ENCODE measurements around the gene C6. TPM values are rescaled to one million over a fixed set of nuclear protein-coding genes. Genes with fewer than 3 reads are reported as not detected.
"Not testable (repeated sequence)": the region's sequence is repeated elsewhere in the genome, so short reads cannot be mapped to it uniquely, and the experiment has no call there.

Gene C6
- total RNA-seq, 1 experiment from 2014 or later = not detected

DNA sequence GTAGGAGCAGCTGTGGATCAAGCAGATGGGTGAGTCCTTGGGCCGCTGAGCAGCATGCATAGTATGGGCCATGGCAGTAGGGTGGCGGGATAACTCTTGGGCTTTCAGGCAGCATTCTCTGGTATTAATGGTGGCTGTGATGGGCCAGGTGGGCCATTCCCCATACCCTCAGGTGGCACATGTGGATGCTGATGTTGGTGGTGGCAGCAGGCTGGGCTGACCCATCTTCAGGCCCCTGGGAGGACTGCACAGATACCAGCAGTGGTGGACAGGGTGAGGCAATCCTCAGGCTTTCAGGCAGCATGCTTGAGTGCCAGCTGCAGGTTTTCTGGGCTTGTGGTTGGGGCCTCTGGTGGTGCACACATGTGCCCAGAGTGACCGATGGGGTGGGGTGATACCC is 27.1 kb upstream of the C6 start:
- ChIA-PET POLR2A (ENCODE audit: unreplicated experiment) (interaction anchor here (0.6 kb wide), 1 partner anchor 223 kb away, joined by 3 read pairs; no protein-coding TSS in a partner anchor), CTCF (no interaction called here)
- H3K9me2 ChIP-seq (ENCODE audit: insufficient read depth) = no peaks in the 10 kb centered on the region
- H3K9me3 ChIP-seq (ENCODE audit: insufficient read depth, low read depth) = no peaks in the 10 kb centered on the region
- no peaks in the 10 kb centered on the region for H3K79me2 ChIP-seq (ENCODE audit: low read depth)
- DNase-seq = no peak
- no TSS peak for BruUV-seq (replicated peaks)
- H2AFZ ChIP-seq = no peak overlapping the region
- intact Hi-C loops (cut with micrococcal nuclease; ENCODE audit: unreplicated experiment) = no loop called here
- H3K27me3 ChIP-seq (ENCODE audit: insufficient read depth, low read depth) = no peaks in the 10 kb centered on the region
- H4K20me1 ChIP-seq (ENCODE audit: insufficient read depth) = no peaks in the 10 kb centered on the region
- no peak for TF ChIP-seq EZH2 (IDR thresholded peaks at IDR 0.05; ENCODE audit: low read depth)
- TF ChIP-seq, protein P1, sequence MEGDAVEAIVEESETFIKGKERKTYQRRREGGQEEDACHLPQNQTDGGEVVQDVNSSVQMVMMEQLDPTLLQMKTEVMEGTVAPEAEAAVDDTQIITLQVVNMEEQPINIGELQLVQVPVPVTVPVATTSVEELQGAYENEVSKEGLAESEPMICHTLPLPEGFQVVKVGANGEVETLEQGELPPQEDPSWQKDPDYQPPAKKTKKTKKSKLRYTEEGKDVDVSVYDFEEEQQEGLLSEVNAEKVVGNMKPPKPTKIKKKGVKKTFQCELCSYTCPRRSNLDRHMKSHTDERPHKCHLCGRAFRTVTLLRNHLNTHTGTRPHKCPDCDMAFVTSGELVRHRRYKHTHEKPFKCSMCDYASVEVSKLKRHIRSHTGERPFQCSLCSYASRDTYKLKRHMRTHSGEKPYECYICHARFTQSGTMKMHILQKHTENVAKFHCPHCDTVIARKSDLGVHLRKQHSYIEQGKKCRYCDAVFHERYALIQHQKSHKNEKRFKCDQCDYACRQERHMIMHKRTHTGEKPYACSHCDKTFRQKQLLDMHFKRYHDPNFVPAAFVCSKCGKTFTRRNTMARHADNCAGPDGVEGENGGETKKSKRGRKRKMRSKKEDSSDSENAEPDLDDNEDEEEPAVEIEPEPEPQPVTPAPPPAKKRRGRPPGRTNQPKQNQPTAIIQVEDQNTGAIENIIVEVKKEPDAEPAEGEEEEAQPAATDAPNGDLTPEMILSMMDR (conservative IDR thresholded peaks at IDR 0.05) = no peak
- H3F3A ChIP-seq (ENCODE audit: insufficient read depth, low read depth) = no peaks in the 10 kb centered on the region
- no peak overlapping the region for H3K27ac ChIP-seq
- no peak overlapping the region for H3K4me3 ChIP-seq
- H3K4me2 ChIP-seq = no peak overlapping the region
- peaks cover under 1% of the 10 kb centered on the region; the same call in 1 of the 2 replicates for H3K4me1 ChIP-seq (replicated peaks; ENCODE audit: insufficient read depth)
- no peaks in the 10 kb centered on the region for H3K36me3 ChIP-seq (ENCODE audit: low read depth)

DNA sequence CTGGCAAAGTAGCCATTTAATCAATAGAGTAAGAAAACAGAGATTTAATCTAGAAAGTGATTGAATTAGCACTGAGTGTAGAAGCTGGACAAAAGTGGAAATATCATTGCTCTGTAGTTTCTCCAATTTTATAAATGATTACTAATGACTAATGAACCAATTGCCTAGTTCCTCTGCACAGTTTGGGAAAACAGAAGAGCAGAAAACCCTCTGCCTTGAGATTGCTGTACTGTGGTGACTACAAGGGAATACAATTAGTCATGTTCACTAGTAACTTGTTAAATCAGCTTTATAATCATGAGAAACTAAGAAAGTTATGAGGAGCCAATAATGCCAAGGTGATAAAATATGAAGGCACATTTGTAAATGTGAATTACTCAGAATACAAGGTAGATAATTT is 21.1 kb upstream of the C6 start:
- Histone ChIP-seq H3K79me2 (ENCODE audit: low read depth) (no peaks in the 10 kb centered on the region), H3K4me2 (no peak overlapping the region), H3K4me3 (no peak overlapping the region), H2AFZ (peak overlapping the region; percentile 23; the same call in 1 of the 2 replicates), H3K4me1 (replicated peaks; ENCODE audit: insufficient read depth) (no peaks in the 10 kb centered on the region), H3K36me3 (ENCODE audit: low read depth) (no peaks in the 10 kb centered on the region), H3F3A (ENCODE audit: insufficient read depth, low read depth) (no peaks in the 10 kb centered on the region), H3K9me2 (ENCODE audit: insufficient read depth) (0 out of 2 replicates have a peak, but pooled peaks cover 3% of the 10 kb centered on the region), H3K27ac (no peak overlapping the region), H4K20me1 (ENCODE audit: insufficient read depth) (no peaks in the 10 kb centered on the region), H3K27me3 (ENCODE audit: insufficient read depth, low read depth) (no peaks in the 10 kb centered on the region), H3K9me3 (ENCODE audit: insufficient read depth, low read depth) (peaks cover 6% of the 10 kb centered on the region; the same call in 1 of the 2 replicates)
- TF ChIP-seq, protein P1 (conservative IDR thresholded peaks at IDR 0.05) = no peak
- BruUV-seq (replicated peaks) = no TSS peak
- intact Hi-C loops (cut with micrococcal nuclease; ENCODE audit: unreplicated experiment) = no loop called here
- ChIA-PET POLR2A (ENCODE audit: unreplicated experiment) (no interaction called here), CTCF (no interaction called here)
- no peak for DNase-seq

DNA sequence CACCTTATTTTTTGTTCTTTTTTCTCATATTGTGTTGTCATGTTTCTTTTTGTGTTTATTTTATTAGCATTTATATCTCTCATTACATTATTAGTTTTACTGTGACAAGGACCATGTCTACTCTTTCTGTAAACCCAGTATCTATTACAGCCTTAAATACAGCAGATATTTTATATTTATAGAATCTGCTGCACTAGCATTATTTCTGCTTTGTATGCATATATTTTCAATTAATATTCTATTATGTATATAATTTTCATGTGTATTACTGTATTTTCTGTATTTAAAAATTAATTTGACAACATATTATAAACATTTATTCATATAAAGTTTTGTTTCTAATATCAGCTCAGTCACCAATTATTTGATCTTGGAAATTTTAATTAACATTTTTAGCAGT is 19.5 kb upstream of the C6 start:
- H3K79me2 ChIP-seq (ENCODE audit: low read depth) = no peaks in the 10 kb centered on the region
- CTCF ChIA-PET = no interaction called here
- DNase-seq = no peak
- intact Hi-C loops (cut with micrococcal nuclease; ENCODE audit: unreplicated experiment) = no loop called here
- H2AFZ ChIP-seq = no peak overlapping the region
- no TSS peak for BruUV-seq (replicated peaks)
- 0 out of 2 replicates have a peak, but pooled peaks cover 3% of the 10 kb centered on the region for H3K9me2 ChIP-seq (ENCODE audit: insufficient read depth)
- no peak for TF ChIP-seq EZH2 (IDR thresholded peaks at IDR 0.05; ENCODE audit: low read depth)
- TF ChIP-seq, protein P1 (conservative IDR thresholded peaks at IDR 0.05) = no peak
- H3K27me3 ChIP-seq (ENCODE audit: insufficient read depth, low read depth) = no peaks in the 10 kb centered on the region
- H3K4me1 ChIP-seq (replicated peaks; ENCODE audit: insufficient read depth) = no peaks in the 10 kb centered on the region
- POLR2A ChIA-PET (ENCODE audit: unreplicated experiment) = no interaction called here
- H4K20me1 ChIP-seq (ENCODE audit: insufficient read depth) = no peaks in the 10 kb centered on the region
- H3K27ac ChIP-seq = no peak overlapping the region
- no peaks in the 10 kb centered on the region for H3F3A ChIP-seq (ENCODE audit: insufficient read depth, low read depth)
- H3K4me2 ChIP-seq = no peak overlapping the region
- no peak overlapping the region for H3K4me3 ChIP-seq
- H3K9me3 ChIP-seq (ENCODE audit: insufficient read depth, low read depth) = peaks cover 6% of the 10 kb centered on the region; the same call in 1 of the 2 replicates
- H3K36me3 ChIP-seq (ENCODE audit: low read depth) = no peaks in the 10 kb centered on the region

DNA sequence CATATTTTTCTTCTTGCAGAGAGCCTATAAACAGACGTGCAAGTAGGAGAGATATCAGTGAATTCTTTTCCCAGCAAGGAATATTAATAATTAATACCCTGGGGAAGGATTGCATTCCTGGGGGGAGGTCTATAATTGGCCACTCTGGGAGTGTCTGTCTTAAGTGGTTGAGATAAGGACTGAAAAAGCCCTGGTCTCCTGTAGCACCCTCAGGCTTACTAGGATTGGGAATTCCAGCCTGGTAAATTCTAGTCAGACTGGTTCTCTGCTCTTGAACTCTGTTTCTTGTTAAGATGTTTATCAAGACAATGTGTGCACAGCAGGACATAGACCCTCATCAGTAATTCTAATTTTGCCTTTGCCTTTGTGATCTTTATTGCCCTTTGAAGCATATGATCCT is 16.9 kb upstream of the C6 start:
- H3K9me2 ChIP-seq (ENCODE audit: insufficient read depth); H3K36me3 ChIP-seq (ENCODE audit: low read depth); H3K27ac ChIP-seq; BruUV-seq (replicated peaks); CTCF ChIA-PET; H3K4me2 ChIP-seq; H3K4me3 ChIP-seq; H3K9me3 ChIP-seq (ENCODE audit: insufficient read depth, low read depth); DNase-seq; H3K79me2 ChIP-seq (ENCODE audit: low read depth); H2AFZ ChIP-seq; intact Hi-C loops (cut with micrococcal nuclease; ENCODE audit: unreplicated experiment); H3K4me1 ChIP-seq (replicated peaks; ENCODE audit: insufficient read depth); H4K20me1 ChIP-seq (ENCODE audit: insufficient read depth); H3F3A ChIP-seq (ENCODE audit: insufficient read depth, low read depth); H3K27me3 ChIP-seq (ENCODE audit: insufficient read depth, low read depth): not testable (repeated sequence)
- POLR2A ChIA-PET (ENCODE audit: unreplicated experiment) = interaction anchor here (0.7 kb wide), 1 partner anchor 40 kb away, joined by 3 read pairs; no protein-coding TSS in a partner anchor
